H9 (cell line): ENCODE data around the gene HLA-DOA. TPM values are rescaled to one million over a fixed set of nuclear protein-coding genes. Genes with fewer than 3 reads are reported as not detected.

Experiments
- DNase-seq: peaks from one replicate; pipeline ENCODE4 v3.0.0-alpha.2; 2017
- H2AFZ ChIP-seq: one replicate; pipeline ENCODE4 v1.6.1; 2013; ENCODE audit warnings: mild to moderate bottlenecking, low read length, control low read depth, moderate library complexity
- H2AK5ac ChIP-seq: 2 replicates; pipeline ENCODE4 v1.6.1; 2013; ENCODE audit warnings: low read length, control low read depth, mixed read lengths; ENCODE audit not compliant: insufficient read length
- H2BK120ac ChIP-seq: one replicate; pipeline ENCODE4 v1.6.1; 2013; ENCODE audit warnings: low read depth, mild to moderate bottlenecking, low read length, control low read depth, inconsistent platforms; ENCODE audit not compliant: poor library complexity, severe bottlenecking
- H2BK12ac ChIP-seq: 2 replicates; pipeline ENCODE4 v1.6.1; 2013; ENCODE audit warnings: low read length, control low read depth, mixed read lengths, low read depth; ENCODE audit not compliant: insufficient read length
- H2BK15ac ChIP-seq: 2 replicates; pipeline ENCODE4 v1.6.1; 2013; ENCODE audit warnings: low read depth, low read length, control low read depth
- H2BK20ac ChIP-seq: one replicate; pipeline ENCODE4 v1.6.1; 2013; ENCODE audit warnings: low read depth, mild to moderate bottlenecking, low read length, control low read depth, inconsistent platforms; ENCODE audit not compliant: poor library complexity, severe bottlenecking
- H2BK5ac ChIP-seq: 2 replicates; pipeline ENCODE4 v1.6.1; 2013; ENCODE audit warnings: low read length, control low read depth, mixed read lengths; ENCODE audit not compliant: insufficient read length
- H3K14ac ChIP-seq: 2 replicates; pipeline ENCODE4 v1.6.1; 2013; ENCODE audit warnings: low read length, control low read depth; ENCODE audit not compliant: insufficient read depth
- H3K18ac ChIP-seq: 2 replicates; pipeline ENCODE4 v1.6.1; 2013; ENCODE audit warnings: low read depth, mild to moderate bottlenecking, mixed read lengths, low read length, control low read depth; ENCODE audit not compliant: insufficient read length
- H3K23ac ChIP-seq: 2 replicates; pipeline ENCODE4 v1.6.1; 2013; ENCODE audit warnings: low read length, control low read depth, mixed read lengths, low read depth; ENCODE audit not compliant: insufficient read length
- H3K23me2 ChIP-seq: 2 replicates; pipeline ENCODE4 v1.6.1; 2013; ENCODE audit warnings: low read depth, mild to moderate bottlenecking, mixed read lengths, low read length, control low read depth; ENCODE audit not compliant: insufficient read length, poor library complexity, severe bottlenecking
- H3K27ac ChIP-seq: 2 replicates; pipeline ENCODE4 v1.5.1; 2013; ENCODE audit warnings: low read length, control low read depth, mixed read lengths, low read depth; ENCODE audit not compliant: insufficient read length
- H3K27me3 ChIP-seq: 2 replicates; pipeline ENCODE4 v1.6.1; 2013; ENCODE audit warnings: low read length, control low read depth, inconsistent platforms; ENCODE audit not compliant: insufficient read depth
- H3K4ac ChIP-seq: 2 replicates; pipeline ENCODE4 v1.6.1; 2013; ENCODE audit warnings: low read depth, mild to moderate bottlenecking, control low read depth, inconsistent platforms, low read length, moderate library complexity
- H3K4me1 ChIP-seq: 2 replicates; pipeline ENCODE4 v1.6.1; 2013; ENCODE audit warnings: low read length, control low read depth, inconsistent platforms; ENCODE audit not compliant: insufficient read depth
- H3K4me2 ChIP-seq: 2 replicates; pipeline ENCODE4 v1.6.1; 2013; ENCODE audit warnings: low read length, control low read depth, mixed read lengths; ENCODE audit not compliant: insufficient read length, insufficient read depth
- H3K56ac ChIP-seq: 2 replicates; pipeline ENCODE4 v1.6.1; 2013; ENCODE audit warnings: low read depth, mild to moderate bottlenecking, mixed read lengths, low read length, control low read depth; ENCODE audit not compliant: insufficient read length
- H3K79me1 ChIP-seq: 2 replicates; pipeline ENCODE4 v1.6.1; 2013; ENCODE audit warnings: low read depth, mild to moderate bottlenecking, moderate library complexity, low read length, control low read depth, inconsistent platforms; ENCODE audit not compliant: insufficient read depth, poor library complexity, severe bottlenecking
- H3K79me2 ChIP-seq: 2 replicates; pipeline ENCODE4 v1.6.1; 2013; ENCODE audit warnings: low read length, control low read depth, inconsistent platforms; ENCODE audit not compliant: insufficient read depth
- H3K9ac ChIP-seq: 2 replicates; pipeline ENCODE4 v1.6.1; 2013; ENCODE audit warnings: low read length, control low read depth, mixed read lengths; ENCODE audit not compliant: insufficient read length; ENCODE audit errors: extremely low read depth
- H3K9me3 ChIP-seq: one replicate; pipeline ENCODE4 v1.6.1; 2013; ENCODE audit warnings: low read depth, low read length, inconsistent platforms; ENCODE audit not compliant: control insufficient read depth
- H3T11ph ChIP-seq: one replicate; pipeline ENCODE4 v1.6.1; 2013; ENCODE audit warnings: mild to moderate bottlenecking, low read length, control low read depth, inconsistent platforms
- H4K20me1 ChIP-seq: one replicate; pipeline ENCODE4 v1.6.1; 2013; ENCODE audit not compliant: control insufficient read depth, insufficient read length, insufficient read depth
- H4K5ac ChIP-seq: 2 replicates; pipeline ENCODE4 v1.6.1; 2013; ENCODE audit warnings: low read depth, mild to moderate bottlenecking, mixed read lengths, low read length, control low read depth; ENCODE audit not compliant: insufficient read length
- H4K8ac ChIP-seq: replicated peaks from 2 replicates; pipeline ENCODE4 v1.6.1; 2013; ENCODE audit warnings: low read length, control low read depth, mixed read lengths, low read depth; ENCODE audit not compliant: insufficient read length
- H4K91ac ChIP-seq: 2 replicates; pipeline ENCODE4 v1.6.1; 2013; ENCODE audit warnings: low read depth, mild to moderate bottlenecking, moderate library complexity, mixed read lengths, low read length, control low read depth; ENCODE audit not compliant: insufficient read length
- H3K27ac Mint-ChIP-seq, 3 experiments: 2 replicates in 2 of 3; 3 replicates in 1 of 3; pipeline ENCODE4 v1.8.0; 2020 to 2021; ENCODE audit warnings: mixed read lengths in 3 of 3, mild to moderate bottlenecking in 1 of 3, moderate library complexity in 1 of 3
- H3K27me3 Mint-ChIP-seq: 2 replicates; pipeline ENCODE4 v1.8.0; 2021; ENCODE audit warnings: low read depth, mild to moderate bottlenecking, moderate library complexity, mixed read lengths
- H3K36me3 Mint-ChIP-seq, 3 experiments: 2 replicates in 2 of 3; 3 replicates in 1 of 3; pipeline ENCODE4 v1.8.0; 2020 to 2021; ENCODE audit warnings: low read depth in 3 of 3, mixed read lengths in 3 of 3; ENCODE audit not compliant: insufficient read depth in 1 of 3
- H3K4me1 Mint-ChIP-seq, 2 experiments: 2 replicates each; pipeline ENCODE4 v1.8.0; 2020; ENCODE audit warnings: mixed read lengths in 2 of 2
- H3K4me3 Mint-ChIP-seq, 2 experiments: 2 replicates in 1 of 2; 3 replicates in 1 of 2; pipeline ENCODE4 v1.8.0; 2020 to 2021; ENCODE audit warnings: mild to moderate bottlenecking in 2 of 2, mixed read lengths in 2 of 2, moderate library complexity in 1 of 2
- H3K9me3 Mint-ChIP-seq, 2 experiments: 2 replicates in 1 of 2; 3 replicates in 1 of 2; pipeline ENCODE4 v1.8.0; 2020; ENCODE audit warnings: mild to moderate bottlenecking in 2 of 2, mixed read lengths in 2 of 2, moderate library complexity in 1 of 2
- CTCF ChIP-seq: fragments of 200-600 bp; sonication (generic); conservative IDR thresholded peaks from 3 replicates; pipeline ENCODE4 v1.8.0; 2021; ENCODE audit warnings: antibody characterized with exemption, mild to moderate bottlenecking
- WGBS: extraction: QIAGEN DNeasy Blood & Tissue Kit; methylation state at CpG from one replicate; pipeline ENCODE4 v1.1.7; 2013; ENCODE audit warnings: missing lambda C conversion rate, low lambda C conversion rate, mixed read lengths; ENCODE audit not compliant: insufficient read length; ENCODE audit errors: extremely low coverage; 5-methylcytosine and 5-hydroxymethylcytosine counted together
- total RNA-seq: library from RNA; stranded (reverse); gene quantifications from 2 replicates; pipeline ENCODE4 v1.2.1, GENCODE V29; 2021

HLA-DOA gene
- total RNA-seq, 1 experiment from 2014 or later: 15.6 TPM

GRCh38 chr6:32984622-32985389, 24.6 kb downstream of the HLA-DOA start:
- no peak overlapping the region for H3T11ph ChIP-seq
- H3K27ac Mint-ChIP-seq: peak overlapping the region in 1 of 3 experiments; percentile 80; a peak in 3 of 7 replicates
- no peak overlapping the region for H2BK120ac ChIP-seq
- no peaks in the 10 kb centered on the region for H3K9me3 Mint-ChIP-seq
- no peak overlapping the region for H2AK5ac ChIP-seq
- WGBS: no CpG with 5 or more reads among the region's 9 CpGs
- peaks cover 17 to 25% (median 19%) of the 10 kb centered on the region in 3 experiments; a peak in 6 of 7 replicates for H3K36me3 Mint-ChIP-seq
- no peak overlapping the region for H4K8ac ChIP-seq
- no peak overlapping the region for H3K56ac ChIP-seq
- H3K14ac ChIP-seq: no peak overlapping the region
- no peak overlapping the region for H2BK12ac ChIP-seq
- H3K18ac ChIP-seq: no peak overlapping the region
- H3K79me1 ChIP-seq: no peaks in the 10 kb centered on the region
- no peak overlapping the region for H2BK15ac ChIP-seq
- no peak overlapping the region for H3K4ac ChIP-seq
- H3K4me1 ChIP-seq: peaks cover 4% of the 10 kb centered on the region; the same call in 1 of the 2 replicates
- no peaks in the 10 kb centered on the region for H3K27me3 ChIP-seq
- H2BK20ac ChIP-seq: no peak overlapping the region
- no peaks in the 10 kb centered on the region for H3K79me2 ChIP-seq
- H2AFZ ChIP-seq: no peak overlapping the region
- no peaks in the 10 kb centered on the region for H3K23me2 ChIP-seq
- H3K27ac ChIP-seq: no peak overlapping the region
- H3K4me3 Mint-ChIP-seq: no peak overlapping the region; a peak in 1 of 5 replicates
- no peak overlapping the region for H3K9ac ChIP-seq
- no peaks in the 10 kb centered on the region for H4K20me1 ChIP-seq
- H4K5ac ChIP-seq: no peak overlapping the region
- no peak overlapping the region for H3K23ac ChIP-seq
- peak; percentile 89 for TF ChIP-seq CTCF
- H3K9me3 ChIP-seq: no peaks in the 10 kb centered on the region
- no peak overlapping the region for H4K91ac ChIP-seq
- peaks cover 6% of the 10 kb centered on the region for H3K27me3 Mint-ChIP-seq
- no peak overlapping the region for H3K4me2 ChIP-seq
- no peak overlapping the region for H2BK5ac ChIP-seq
- peaks cover 12 to 28% of the 10 kb centered on the region in 2 experiments for H3K4me1 Mint-ChIP-seq
- DNase-seq: peak; percentile 90
